Mesendoderm (in vitro differentiated cells): ENCODE results near the gene TVP23C.

Experiments used
- DNase-seq: peaks from one replicate; pipeline ENCODE4 v3.0.0; 2013
- H2AK5ac ChIP-seq: 2 replicates; pipeline ENCODE4 v1.6.1; 2013; ENCODE audit warnings: low read length, inconsistent platforms
- H2BK120ac ChIP-seq: 2 replicates; pipeline ENCODE4 v1.6.1; 2013; ENCODE audit warnings: low read depth, mild to moderate bottlenecking, low read length, moderate library complexity, mixed read lengths
- H2BK15ac ChIP-seq: replicated peaks from 2 replicates; pipeline ENCODE4 v1.6.1; 2013; ENCODE audit warnings: low read depth, mild to moderate bottlenecking, moderate library complexity
- H2BK5ac ChIP-seq: 2 replicates; pipeline ENCODE4 v1.6.1; 2013; ENCODE audit warnings: low read length, inconsistent platforms
- H3K18ac ChIP-seq: 2 replicates; pipeline ENCODE4 v1.6.1; 2013; ENCODE audit warnings: mild to moderate bottlenecking, low read length, mixed read lengths
- H3K23ac ChIP-seq: one replicate; pipeline ENCODE4 v1.6.1; 2013; ENCODE audit warnings: low read length
- H3K27ac ChIP-seq: 2 replicates; pipeline ENCODE4 v1.5.1; 2013; ENCODE audit warnings: low read depth, mild to moderate bottlenecking, inconsistent platforms, low read length, moderate library complexity
- H3K27me3 ChIP-seq: 2 replicates; pipeline ENCODE4 v1.6.1; 2013; ENCODE audit warnings: low read length, control low read depth, mild to moderate bottlenecking, inconsistent platforms; ENCODE audit not compliant: insufficient read depth, poor library complexity
- H3K36me3 ChIP-seq: 2 replicates; pipeline ENCODE4 v1.6.1; 2013; ENCODE audit warnings: low read length, inconsistent platforms; ENCODE audit not compliant: control insufficient read depth, insufficient read depth
- H3K4ac ChIP-seq: one replicate; pipeline ENCODE4 v1.6.1; 2013; ENCODE audit warnings: low read depth, mild to moderate bottlenecking, low read length, moderate library complexity
- H3K4me1 ChIP-seq: 2 replicates; pipeline ENCODE4 v1.6.1; 2013; ENCODE audit warnings: low read depth, low read length, inconsistent platforms; ENCODE audit not compliant: control insufficient read depth
- H3K4me2 ChIP-seq: 2 replicates; pipeline ENCODE4 v1.6.1; 2013; ENCODE audit warnings: low read length
- H3K4me3 ChIP-seq: 2 replicates; pipeline ENCODE4 v1.5.1; 2013; ENCODE audit warnings: mild to moderate bottlenecking, low read length
- H3K56ac ChIP-seq: one replicate; pipeline ENCODE4 v1.6.1; 2013; ENCODE audit warnings: low read length
- H3K79me1 ChIP-seq: 2 replicates; pipeline ENCODE4 v1.6.1; 2013; ENCODE audit warnings: low read length, inconsistent platforms
- H3K79me2 ChIP-seq: 2 replicates; pipeline ENCODE4 v1.6.1; 2013; ENCODE audit warnings: mild to moderate bottlenecking, low read length; ENCODE audit not compliant: control insufficient read depth, insufficient read depth
- H3K9ac ChIP-seq: 2 replicates; pipeline ENCODE4 v1.6.1; 2013; ENCODE audit warnings: low read length, inconsistent platforms
- H4K5ac ChIP-seq: one replicate; pipeline ENCODE4 v1.6.1; 2013; ENCODE audit warnings: low read length
- H4K8ac ChIP-seq: one replicate; pipeline ENCODE4 v1.6.1; 2013; ENCODE audit warnings: low read depth, mild to moderate bottlenecking, control low read depth, low read length, moderate library complexity
- WGBS: extraction: QIAGEN DNeasy Blood & Tissue Kit; methylation state at CpG from one replicate; pipeline ENCODE4 v1.1.7; 2013; ENCODE audit warnings: low lambda C conversion rate, missing lambda C conversion rate; ENCODE audit not compliant: insufficient coverage; ENCODE audit errors: extremely low coverage; 5-methylcytosine and 5-hydroxymethylcytosine counted together

The TVP23C gene

DNA sequence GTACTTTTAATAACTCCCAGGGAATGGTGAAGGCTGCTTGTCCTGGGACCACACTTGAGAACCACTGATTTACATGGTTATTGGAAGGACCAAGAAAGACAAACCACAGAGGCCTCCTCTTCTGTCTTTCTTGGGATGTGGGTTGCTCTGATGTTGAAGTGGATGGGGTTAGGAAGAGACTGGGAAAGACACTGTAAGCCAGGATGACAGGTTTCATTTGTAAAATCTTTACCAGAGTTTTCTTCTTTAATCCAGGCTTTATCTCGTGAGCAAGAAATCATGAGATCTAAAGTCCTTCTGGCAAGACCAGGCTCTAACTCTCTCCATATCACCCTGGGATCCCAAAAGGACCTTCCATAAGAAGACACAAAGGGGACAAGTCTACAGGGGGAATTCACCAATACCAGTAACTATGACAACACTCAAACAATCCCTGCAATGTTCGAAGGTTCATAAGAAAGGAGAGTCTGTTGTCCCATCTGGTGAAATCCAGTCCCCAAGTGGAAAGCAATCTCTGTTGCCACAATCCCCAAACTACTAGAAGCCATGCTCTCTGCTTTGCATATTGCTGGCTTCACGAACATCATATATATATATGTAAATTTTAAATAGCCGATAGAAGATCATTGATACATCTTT lies 51.1 kb downstream of the TVP23C start:
- no peak overlapping the region for H3K23ac ChIP-seq
- no peak overlapping the region for H3K27ac ChIP-seq
- peaks cover 4% of the 10 kb centered on the region for H3K36me3 ChIP-seq
- H3K9ac ChIP-seq: no peak overlapping the region
- H4K8ac ChIP-seq: no peak overlapping the region
- H3K18ac ChIP-seq: no peak overlapping the region
- no peak overlapping the region for H2AK5ac ChIP-seq
- H3K4me2 ChIP-seq: no peak overlapping the region
- H3K4me1 ChIP-seq: no peaks in the 10 kb centered on the region
- H3K56ac ChIP-seq: no peak overlapping the region
- no peak overlapping the region for H2BK120ac ChIP-seq
- H3K79me1 ChIP-seq: no peaks in the 10 kb centered on the region
- no peak overlapping the region for H2BK5ac ChIP-seq
- H4K5ac ChIP-seq: no peak overlapping the region
- no peak overlapping the region for H3K4ac ChIP-seq
- no peak for DNase-seq
- no peaks in the 10 kb centered on the region for H3K27me3 ChIP-seq
- no peak overlapping the region for H2BK15ac ChIP-seq
- H3K4me3 ChIP-seq: no peak overlapping the region
- no peaks in the 10 kb centered on the region for H3K79me2 ChIP-seq
- WGBS: no CpG with 5 or more reads among the region's 4 CpGs

DNA sequence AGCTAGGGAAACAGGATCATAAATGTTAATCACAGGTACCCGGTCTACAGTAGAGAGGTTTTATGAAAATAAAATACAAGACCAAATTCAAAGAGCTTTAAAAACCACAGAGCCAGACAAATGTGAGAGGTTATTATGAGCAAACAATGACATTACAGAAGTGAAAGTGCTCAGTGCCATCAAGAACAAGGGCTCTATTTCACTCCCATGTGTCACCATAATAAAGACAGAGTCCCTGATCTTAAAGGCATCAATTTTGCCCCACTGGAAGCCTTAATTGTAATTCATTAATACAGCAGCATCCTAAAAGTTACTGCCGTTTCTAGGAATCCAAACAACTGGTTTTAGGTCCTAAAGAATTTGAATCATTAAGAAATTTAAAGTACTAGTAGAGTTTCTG lies 52.1 kb downstream of the TVP23C start:
- no peak overlapping the region for H4K5ac ChIP-seq

DNA sequence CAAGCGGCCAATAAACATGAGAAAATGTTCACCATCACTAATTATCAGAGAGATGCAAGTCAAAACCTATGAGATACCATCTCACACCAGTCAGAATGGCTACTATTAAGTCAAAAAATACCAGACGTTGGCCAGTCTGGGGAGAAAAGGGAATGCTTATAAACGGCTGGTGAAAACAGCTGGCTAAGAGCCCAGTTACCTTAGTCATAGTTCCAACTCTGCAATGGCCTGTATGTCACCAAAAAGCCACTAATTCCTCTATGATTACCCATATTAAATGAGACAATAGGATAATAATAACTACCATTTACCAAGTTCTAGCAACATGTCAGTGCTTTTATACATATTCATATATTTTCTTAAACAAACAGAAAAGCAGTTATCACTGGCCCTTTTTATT lies 52.9 kb downstream of the TVP23C start:
- no peak overlapping the region for H3K27ac ChIP-seq
- H3K23ac ChIP-seq: no peak overlapping the region
- WGBS: no CpG with 5 or more reads among the region's 3 CpGs
- no peak for DNase-seq
- H2BK120ac ChIP-seq: no peak overlapping the region
- H3K4me2 ChIP-seq: no peak overlapping the region
- H4K8ac ChIP-seq: no peak overlapping the region
- no peak overlapping the region for H3K9ac ChIP-seq
- no peak overlapping the region for H3K56ac ChIP-seq
- H3K36me3 ChIP-seq: no peaks in the 10 kb centered on the region
- no peak overlapping the region for H3K4me3 ChIP-seq
- H3K79me1 ChIP-seq: no peaks in the 10 kb centered on the region
- H4K5ac ChIP-seq: no peak overlapping the region
- no peaks in the 10 kb centered on the region for H3K79me2 ChIP-seq
- H2BK15ac ChIP-seq: no peak overlapping the region
- no peak overlapping the region for H2AK5ac ChIP-seq
- no peak overlapping the region for H2BK5ac ChIP-seq
- no peak overlapping the region for H3K18ac ChIP-seq
- H3K27me3 ChIP-seq: no peaks in the 10 kb centered on the region
- H3K4ac ChIP-seq: no peak overlapping the region
- H3K4me1 ChIP-seq: no peaks in the 10 kb centered on the region

More for the DNA sequence above, 52.1 kb downstream of the TVP23C start:
- H3K56ac ChIP-seq: no peak overlapping the region
- no peaks in the 10 kb centered on the region for H3K4me1 ChIP-seq
- no peaks in the 10 kb centered on the region for H3K27me3 ChIP-seq
- H4K8ac ChIP-seq: no peak overlapping the region
- no peak overlapping the region for H3K27ac ChIP-seq
- H3K36me3 ChIP-seq: peaks cover 4% of the 10 kb centered on the region
- no peak overlapping the region for H3K4me2 ChIP-seq
- no peak overlapping the region for H2BK120ac ChIP-seq
- no peaks in the 10 kb centered on the region for H3K79me1 ChIP-seq
- no peaks in the 10 kb centered on the region for H3K79me2 ChIP-seq
- no peak overlapping the region for H3K9ac ChIP-seq
- no peak overlapping the region for H2AK5ac ChIP-seq
- H3K18ac ChIP-seq: no peak overlapping the region
- H3K4me3 ChIP-seq: no peak overlapping the region
- no peak overlapping the region for H2BK15ac ChIP-seq
- H2BK5ac ChIP-seq: no peak overlapping the region
- DNase-seq: no peak
- H3K4ac ChIP-seq: no peak overlapping the region
- H3K23ac ChIP-seq: no peak overlapping the region
- no CpG with 5 or more reads among the region's 2 CpGs for WGBS

DNA sequence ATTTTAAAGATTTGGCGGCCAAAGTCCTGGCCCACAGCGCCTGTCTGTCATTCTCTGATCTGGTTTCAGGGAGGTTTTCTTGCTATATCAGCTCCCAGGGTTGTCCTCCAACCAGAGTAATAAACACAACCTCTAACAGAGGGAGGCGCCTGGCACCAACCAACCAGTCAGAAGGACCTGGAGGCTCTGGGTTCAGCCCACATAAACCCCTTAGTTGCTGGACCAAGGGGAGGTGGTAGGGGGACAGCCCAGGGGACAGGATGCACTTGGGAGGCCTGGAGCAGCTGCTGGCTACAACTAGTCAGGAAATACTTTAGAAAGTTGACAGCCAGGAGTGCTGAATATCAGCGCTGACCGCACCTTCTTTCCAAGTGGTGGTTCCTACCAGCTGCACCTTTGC lies 54.2 kb downstream of the TVP23C start:
- WGBS: no CpG with 5 or more reads among the region's 5 CpGs
- no peak overlapping the region for H3K56ac ChIP-seq

DNA sequence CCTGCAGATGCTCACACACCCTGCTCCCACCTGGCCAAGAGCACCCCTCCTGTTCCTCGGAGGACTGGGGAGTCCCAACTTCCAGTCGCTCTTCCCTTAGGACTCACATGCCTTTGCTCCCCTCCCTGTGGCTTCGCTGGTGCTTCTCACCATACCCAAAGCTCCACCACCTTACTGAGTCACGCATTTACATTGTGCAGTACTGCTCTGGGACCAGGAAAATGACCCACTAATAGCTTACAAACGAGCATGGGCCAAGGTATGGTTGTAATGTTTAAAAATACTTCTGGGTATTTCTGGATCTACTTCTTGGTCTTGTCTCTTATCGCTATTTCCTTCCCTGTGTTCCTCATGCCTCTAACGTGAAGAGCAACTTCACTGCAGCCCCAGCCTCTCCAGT lies 54.8 kb downstream of the TVP23C start:
- Histone ChIP-seq H3K36me3 (no peaks in the 10 kb centered on the region), H2AK5ac (no peak overlapping the region), H3K56ac (no peak overlapping the region), H3K79me2 (no peaks in the 10 kb centered on the region), H2BK15ac (no peak overlapping the region), H3K27ac (no peak overlapping the region), H3K23ac (no peak overlapping the region), H3K18ac (no peak overlapping the region), H3K4me2 (no peak overlapping the region), H3K79me1 (no peaks in the 10 kb centered on the region), H3K4me1 (no peaks in the 10 kb centered on the region), H3K4ac (no peak overlapping the region), H3K9ac (no peak overlapping the region), H4K5ac (no peak overlapping the region), H4K8ac (no peak overlapping the region), H2BK5ac (no peak overlapping the region), H3K4me3 (no peak overlapping the region), H3K27me3 (no peaks in the 10 kb centered on the region), H2BK120ac (no peak overlapping the region)
- no CpG with 5 or more reads among the region's 7 CpGs for WGBS
- DNase-seq: no peak

More for the DNA sequence above, 54.2 kb downstream of the TVP23C start:
- Histone ChIP-seq H2BK15ac (no peak overlapping the region), H4K8ac (no peak overlapping the region), H3K4me2 (no peak overlapping the region), H4K5ac (no peak overlapping the region), H3K36me3 (no peaks in the 10 kb centered on the region), H3K79me2 (no peaks in the 10 kb centered on the region), H3K79me1 (no peaks in the 10 kb centered on the region), H3K18ac (no peak overlapping the region), H3K23ac (no peak overlapping the region), H3K27me3 (no peaks in the 10 kb centered on the region), H3K9ac (no peak overlapping the region), H2AK5ac (no peak overlapping the region), H3K4me3 (no peak overlapping the region), H2BK5ac (no peak overlapping the region), H3K27ac (no peak overlapping the region), H3K4me1 (no peaks in the 10 kb centered on the region), H3K4ac (no peak overlapping the region), H2BK120ac (no peak overlapping the region)
- DNase-seq: peak; percentile 11

DNA sequence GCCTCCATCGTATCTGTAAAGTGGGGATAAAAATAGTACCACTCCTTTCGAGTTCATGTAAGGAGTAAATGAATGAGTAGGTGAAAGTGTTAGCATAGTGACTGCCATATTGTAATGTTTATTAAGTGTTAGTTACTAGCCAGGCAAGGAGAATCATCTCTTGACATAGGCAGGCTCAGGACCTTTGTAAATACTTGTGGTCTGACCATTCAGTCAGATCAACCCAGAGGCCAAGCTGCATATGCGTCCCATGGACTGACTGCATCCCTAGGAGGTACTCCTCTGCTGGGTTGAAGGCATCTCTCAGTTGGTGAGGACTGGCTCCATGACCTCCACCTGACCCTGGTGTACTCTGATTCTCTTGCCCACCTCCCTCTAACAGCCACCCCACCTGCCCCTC lies 55.4 kb downstream of the TVP23C start:
- Histone ChIP-seq H3K18ac (no peak overlapping the region), H3K79me1 (no peaks in the 10 kb centered on the region), H2BK120ac (no peak overlapping the region), H3K4me2 (no peak overlapping the region), H3K9ac (no peak overlapping the region), H3K27ac (no peak overlapping the region), H4K8ac (no peak overlapping the region), H3K4me3 (no peak overlapping the region), H2AK5ac (no peak overlapping the region), H3K27me3 (no peaks in the 10 kb centered on the region), H3K36me3 (no peaks in the 10 kb centered on the region), H3K79me2 (no peaks in the 10 kb centered on the region), H3K56ac (no peak overlapping the region), H2BK5ac (no peak overlapping the region), H3K23ac (no peak overlapping the region), H3K4me1 (no peaks in the 10 kb centered on the region), H2BK15ac (no peak overlapping the region), H4K5ac (no peak overlapping the region), H3K4ac (no peak overlapping the region)
- DNase-seq: no peak
- WGBS: no CpG with 5 or more reads among the region's 3 CpGs
